Stimulated activated CD8-positive, alpha-beta memory T cell treated with anti-CD3 and anti-CD28 coated beads, Interleukin-7, amount 100 ng/mL, for 4 hours (primary cell): Measurements from ENCODE around the gene MRPS15.
"Not testable (repeated sequence)": the region's sequence is repeated elsewhere in the genome, so short reads cannot be mapped to it uniquely, and the experiment has no call there.

Experiments used
- DNase-seq, 2 donors: peaks; one replicate each; pipeline ENCODE4 v3.0.0-alpha.2; 2020; ENCODE audit warnings: low read depth in 2 of 2

The MRPS15 gene

GRCh38 chr1:36463803-36464604 lies at the start of gene MRPS15:
TSS of gene MRPS15 (minus strand) at chr1:36464384. CDS start at chr1:36464275, 109 bp downstream.
- peak; percentile 93 to 94 for DNase-seq

GRCh38 chr1:36512842-36513241 lies 48.7 kb upstream of the MRPS15 start:
- DNase-seq = no peak

GRCh38 chr1:36511804-36512798 lies 47.9 kb upstream of the MRPS15 start:
- DNase-seq = no peak

- not testable (repeated sequence) for DNase-seq
These were observed 47.0 kb upstream of the MRPS15 start for GRCh38 chr1:36511220-36511619.

GRCh38 chr1:36510418-36510817 lies 46.2 kb upstream of the MRPS15 start:
- DNase-seq = no peak

- no peak for DNase-seq
These were observed 44.1 kb upstream of the MRPS15 start for GRCh38 chr1:36508257-36508656.

- DNase-seq = no peak
These were observed 42.2 kb upstream of the MRPS15 start for GRCh38 chr1:36506276-36506920.

- DNase-seq = no peak
These were observed 39.5 kb upstream of the MRPS15 start for GRCh38 chr1:36503733-36504132.

- DNase-seq = no peak
These were observed 39.0 kb upstream of the MRPS15 start for GRCh38 chr1:36503159-36503558.

- DNase-seq = no peak
These were observed 38.4 kb upstream of the MRPS15 start for GRCh38 chr1:36502616-36503015.

- DNase-seq = not testable (repeated sequence)
These were observed 37.7 kb upstream of the MRPS15 start for GRCh38 chr1:36501911-36502310.

GRCh38 chr1:36497207-36497606 lies 33.0 kb upstream of the MRPS15 start:
- no peak for DNase-seq

GRCh38 chr1:36494971-36495370 lies 30.8 kb upstream of the MRPS15 start:
- no peak for DNase-seq

- DNase-seq = no peak
These were observed 29.3 kb upstream of the MRPS15 start for GRCh38 chr1:36493524-36493923.

- DNase-seq = no peak
These were observed 28.3 kb upstream of the MRPS15 start for GRCh38 chr1:36492491-36492890.

GRCh38 chr1:36489258-36490051 lies 25.3 kb upstream of the MRPS15 start:
- DNase-seq = not testable (repeated sequence)

- DNase-seq = no peak
These were observed 23.7 kb upstream of the MRPS15 start for GRCh38 chr1:36487906-36488305.

GRCh38 chr1:36487336-36487725 lies 23.1 kb upstream of the MRPS15 start:
- DNase-seq = not testable (repeated sequence)

- no peak for DNase-seq
These were observed 22.5 kb upstream of the MRPS15 start for GRCh38 chr1:36486439-36487335.

GRCh38 chr1:36486093-36486438 lies 21.9 kb upstream of the MRPS15 start:
- no peak for DNase-seq
